GM19455 (cell line): ENCODE measurements around the gene WNT7B.

Experiments
- ATAC-seq: cut with Tn5 transposase; IDR thresholded peaks from one replicate; pipeline ENCODE4 v1.9.1; 2021; ENCODE audit not compliant: unreplicated experiment

Gene WNT7B

GRCh38 chr22:45933506-45934167 is 43.3 kb downstream of the WNT7B start:
- no peak for ATAC-seq

- no peak for ATAC-seq
These were observed 44.9 kb downstream of the WNT7B start for GRCh38 chr22:45932071-45932470.

- ATAC-seq: no peak
These were observed 45.9 kb downstream of the WNT7B start for GRCh38 chr22:45931042-45931441.

GRCh38 chr22:45930324-45930723 is 46.6 kb downstream of the WNT7B start:
- ATAC-seq: no peak

GRCh38 chr22:45929649-45930048 is 47.3 kb downstream of the WNT7B start:
- no peak for ATAC-seq

GRCh38 chr22:45928726-45929368 is 48.1 kb downstream of the WNT7B start:
- no peak for ATAC-seq

GRCh38 chr22:45927059-45927458 is 49.9 kb downstream of the WNT7B start:
- ATAC-seq: no peak

- no peak for ATAC-seq
These were observed 50.5 kb downstream of the WNT7B start for GRCh38 chr22:45926433-45926832.

GRCh38 chr22:45925811-45926351 is 51.1 kb downstream of the WNT7B start:
- no peak for ATAC-seq

- ATAC-seq: no peak
These were observed 53.1 kb downstream of the WNT7B start for GRCh38 chr22:45923835-45924234.

GRCh38 chr22:45923212-45923611 is 53.8 kb downstream of the WNT7B start:
- ATAC-seq: no peak

- no peak for ATAC-seq
These were observed 54.3 kb downstream of the WNT7B start for GRCh38 chr22:45922661-45923060.

GRCh38 chr22:45922256-45922655 is 54.7 kb downstream of the WNT7B start:
- ATAC-seq: no peak

- no peak for ATAC-seq
These were observed 57.3 kb downstream of the WNT7B start for GRCh38 chr22:45919504-45920286.

- ATAC-seq: no peak
These were observed 58.2 kb downstream of the WNT7B start for GRCh38 chr22:45918459-45919370.

- no peak for ATAC-seq
These were observed 59.1 kb downstream of the WNT7B start for GRCh38 chr22:45917700-45918458.

- ATAC-seq: no peak
These were observed 59.8 kb downstream of the WNT7B start for GRCh38 chr22:45917146-45917545.

- ATAC-seq: no peak
These were observed 60.4 kb downstream of the WNT7B start for GRCh38 chr22:45916515-45916914.

GRCh38 chr22:45915841-45916240 is 61.1 kb downstream of the WNT7B start:
- ATAC-seq: no peak

- ATAC-seq: no peak
These were observed 61.8 kb downstream of the WNT7B start for GRCh38 chr22:45915151-45915550.
